GM12891 (cell line): ENCODE data around the gene PRR18.

Source experiments
- POLR2A ChIP-seq: IDR thresholded peaks from 2 replicates; pipeline ENCODE4 v1.6.1; 2011; ENCODE audit warnings: low read depth, low read length, control low read depth
- POLR2AphosphoS5 ChIP-seq: IDR thresholded peaks from 2 replicates; pipeline ENCODE4 v1.6.1; 2011; ENCODE audit warnings: low read depth, low read length, control low read depth
- TAF1 ChIP-seq: IDR thresholded peaks from 2 replicates; pipeline ENCODE4 v1.6.1; 2011; ENCODE audit warnings: low read depth, low read length, control low read depth

DNA sequence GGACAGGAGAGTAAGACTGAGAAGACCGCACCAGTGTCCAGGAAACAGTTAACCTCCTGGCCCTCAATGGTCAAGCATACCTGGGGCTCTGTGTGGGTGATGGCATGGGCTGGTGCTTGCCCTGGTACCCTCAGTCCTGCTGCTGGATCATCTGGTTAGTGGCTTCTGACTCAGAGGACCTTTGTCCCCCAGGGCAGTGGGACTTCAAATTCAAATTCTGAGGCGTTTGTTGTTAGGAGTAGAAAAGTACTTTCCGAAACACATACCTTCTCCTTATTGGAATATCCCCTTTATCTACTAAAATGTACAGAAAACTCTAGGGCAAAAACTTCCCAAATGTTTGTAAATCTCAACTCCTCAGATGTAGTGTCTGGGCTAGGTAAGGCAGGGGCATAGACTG, 38.3 kb upstream of the PRR18 start:
- TF ChIP-seq POLR2AphosphoS5 (no peak), POLR2A (no peak), TAF1 (no peak)
